ENCODE measurements around the gene GDA. TPM values are rescaled to one million over a fixed set of nuclear protein-coding genes. Genes with fewer than 3 reads are reported as not detected.

The GDA gene
- total RNA-seq, 1 donor from 2014 or later, result 2.4 TPM

DNA sequence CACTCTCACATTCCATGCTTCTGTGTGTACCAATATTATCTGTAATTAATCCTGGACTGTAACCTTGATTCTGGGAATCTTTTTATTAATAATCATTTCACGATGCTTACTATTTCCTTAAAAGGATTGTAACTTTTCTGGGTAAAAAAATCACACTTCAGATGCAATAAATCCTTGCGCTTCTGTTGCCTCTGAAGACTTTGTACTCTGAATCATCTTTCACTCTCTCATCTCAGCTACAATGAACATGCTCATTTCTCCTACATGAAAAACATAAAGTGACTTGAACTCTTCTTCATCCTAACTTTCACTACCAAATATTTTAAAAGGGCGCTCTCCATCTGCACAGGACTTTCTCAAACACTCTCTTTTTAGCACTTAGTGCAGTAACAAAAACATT is 50.0 kb downstream of the GDA start:
- no peak for ATAC-seq
- intact Hi-C loops (cut with DNase I), result no loop called here

DNA sequence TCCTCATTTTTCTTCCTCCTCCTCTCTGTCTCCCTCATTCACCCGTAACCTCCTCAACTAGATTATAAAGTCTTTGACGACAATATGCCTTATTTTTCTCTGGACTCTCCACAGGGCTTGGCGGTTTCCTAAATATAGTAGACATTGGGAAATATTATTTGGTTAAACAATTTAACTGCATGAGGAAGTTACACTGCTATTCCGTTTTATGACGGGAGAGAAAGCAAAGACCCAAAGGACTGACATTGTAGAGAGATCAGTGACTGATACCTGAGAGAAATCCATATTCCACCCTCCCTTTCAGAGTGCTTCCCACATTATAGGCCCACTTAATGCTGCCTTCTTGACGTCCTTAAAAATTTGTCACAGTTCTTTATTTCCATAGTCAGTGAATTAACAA is 51.2 kb downstream of the GDA start:
- no peak for DNase-seq (ENCODE audit: low spot score)
- intact Hi-C loops (cut with DNase I), result no loop called here
- no peak for ATAC-seq

More for the DNA sequence above, 50.0 kb downstream of the GDA start:
- DNase-seq (ENCODE audit: low spot score), result no peak

DNA sequence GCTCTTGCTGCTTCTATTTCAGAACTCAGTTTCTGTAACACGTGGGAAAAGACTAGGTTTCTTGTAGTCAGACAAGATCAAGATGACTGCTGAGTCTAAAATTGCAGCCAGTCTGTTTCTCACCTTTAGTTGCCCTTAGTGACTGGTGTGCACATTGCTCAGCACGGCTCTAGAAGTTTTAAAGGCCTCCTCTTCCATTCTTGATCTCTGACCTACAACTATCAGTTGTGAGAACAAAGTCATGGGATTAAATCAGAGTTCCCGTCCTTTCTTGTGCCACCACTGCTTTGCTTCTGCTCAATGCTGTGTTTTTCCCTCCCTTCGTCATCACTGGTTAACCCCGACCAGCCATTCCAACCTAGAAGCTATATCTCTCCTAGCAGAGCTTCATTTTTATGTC is 52.8 kb downstream of the GDA start:
- DNase-seq (ENCODE audit: low spot score) (no peak), ATAC-seq (no peak)
- intact Hi-C loops (cut with DNase I), result no loop called here

DNA sequence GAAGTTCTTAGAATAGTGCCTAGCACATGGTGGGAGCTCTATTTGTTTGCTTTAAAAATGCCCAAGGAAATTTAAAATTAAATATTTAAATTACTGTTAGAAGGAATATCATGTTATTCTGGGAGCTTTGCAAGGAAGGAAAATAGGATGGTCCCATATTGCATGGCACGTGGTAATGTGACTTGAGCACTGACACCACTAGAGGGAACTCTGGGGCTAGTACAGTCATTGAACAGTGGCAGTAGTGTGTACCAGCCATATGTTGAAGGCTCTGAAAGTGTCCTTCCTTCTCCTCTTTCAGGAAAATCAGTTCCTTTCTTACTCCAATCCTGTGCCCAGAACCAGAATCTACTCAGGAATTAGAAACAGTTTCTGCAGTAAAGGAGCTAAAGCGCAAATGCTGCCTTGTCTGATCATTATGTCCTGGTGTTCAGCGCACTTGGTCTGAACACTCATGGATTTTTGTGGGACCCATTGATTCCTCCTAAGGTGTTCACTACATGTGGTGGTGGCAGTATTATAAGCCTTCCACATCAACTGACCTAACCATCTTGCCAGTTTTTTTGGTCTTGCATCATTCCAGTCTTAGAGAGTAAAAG is 54.1 kb downstream of the GDA start:
- intact Hi-C loops (cut with DNase I), result no loop called here

DNA sequence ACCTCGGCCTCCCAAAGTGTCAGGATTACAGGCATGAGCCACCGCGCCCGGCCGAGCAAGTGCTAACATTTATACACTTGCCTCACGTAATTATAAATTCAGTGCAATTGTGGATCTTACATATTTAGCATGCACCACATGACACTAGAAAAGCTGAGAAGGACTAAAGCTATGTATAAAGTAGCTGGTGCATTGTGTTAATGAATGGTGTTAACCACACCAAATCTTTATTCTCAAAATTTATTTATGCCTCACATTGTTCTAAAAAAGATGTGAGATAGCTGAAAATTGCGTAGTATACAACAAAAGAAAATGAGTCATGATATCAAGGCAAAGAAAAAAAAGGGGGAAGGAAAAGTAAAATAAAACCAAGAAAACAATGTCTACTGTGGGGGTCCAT is 54.8 kb downstream of the GDA start:
- ATAC-seq, result no peak
- intact Hi-C loops (cut with DNase I), result no loop called here

More for the DNA sequence above, 54.1 kb downstream of the GDA start:
- DNase-seq (ENCODE audit: low spot score), result no peak
- no peak for ATAC-seq

DNA sequence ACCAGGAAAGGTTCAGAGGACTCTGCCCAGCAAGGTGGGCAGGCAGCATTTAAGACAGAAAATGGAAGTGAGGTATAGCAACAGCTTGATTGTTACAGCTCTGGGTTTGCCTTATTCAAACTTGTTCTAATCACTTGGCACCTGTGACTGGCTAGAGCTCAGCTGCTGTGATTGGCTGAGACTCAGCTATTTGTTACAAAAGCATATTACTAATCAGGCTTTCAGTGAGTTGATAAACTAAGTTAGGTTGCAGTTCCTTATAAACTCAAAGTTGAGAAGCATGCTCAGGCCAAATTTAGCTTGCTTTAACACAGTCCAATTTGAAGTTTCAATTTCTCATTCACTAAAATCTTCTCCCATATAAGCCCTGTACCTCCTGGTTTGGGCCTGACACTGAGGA is 56.3 kb downstream of the GDA start:
- intact Hi-C loops (cut with DNase I), result no loop called here
- ATAC-seq (no peak), DNase-seq (ENCODE audit: low spot score) (no peak)

More for the DNA sequence above, 54.8 kb downstream of the GDA start:
- DNase-seq (ENCODE audit: low spot score), result no peak

DNA sequence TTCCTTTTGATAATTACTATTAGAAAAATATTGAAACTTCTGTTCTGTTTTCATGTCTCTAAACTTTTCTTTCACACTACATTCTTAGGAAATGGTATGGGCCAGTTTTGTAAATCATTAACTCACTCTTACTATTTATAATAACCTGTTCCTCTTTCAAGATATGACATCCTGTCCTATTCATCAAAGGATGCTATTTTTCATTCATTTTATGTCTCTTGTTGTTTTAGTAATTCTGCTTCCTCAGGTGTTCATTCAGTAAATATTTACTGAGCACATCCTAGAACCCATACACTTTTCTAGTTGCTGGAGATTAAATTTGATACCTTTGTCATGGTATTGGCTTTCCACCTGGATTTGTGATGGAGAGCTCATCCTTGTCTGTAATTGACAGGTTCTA is 58.0 kb downstream of the GDA start:
- no peak for DNase-seq (ENCODE audit: low spot score)
- no peak for ATAC-seq
- intact Hi-C loops (cut with DNase I), result no loop called here

DNA sequence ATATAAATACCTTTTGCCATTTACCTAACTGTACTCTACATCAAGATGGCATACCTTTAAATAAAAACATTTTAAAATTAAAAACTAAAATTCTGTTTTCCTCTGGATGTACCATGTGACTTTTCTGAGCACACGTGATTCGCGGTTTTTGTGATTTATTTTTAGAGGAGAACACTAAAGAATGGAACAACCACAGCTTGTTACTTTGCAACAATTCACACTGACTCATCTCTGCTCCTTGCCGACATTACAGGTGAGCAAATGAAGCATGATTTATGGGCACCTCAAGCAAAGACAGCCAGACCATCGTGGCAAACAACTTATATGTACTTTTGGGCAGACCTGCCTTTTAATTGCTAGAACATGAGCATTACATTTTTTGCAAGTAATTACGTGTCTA is 61.3 kb downstream of the GDA start:
- intact Hi-C loops (cut with DNase I), result no loop called here
- DNase-seq (ENCODE audit: low spot score), result no peak
- ATAC-seq, result no peak

DNA sequence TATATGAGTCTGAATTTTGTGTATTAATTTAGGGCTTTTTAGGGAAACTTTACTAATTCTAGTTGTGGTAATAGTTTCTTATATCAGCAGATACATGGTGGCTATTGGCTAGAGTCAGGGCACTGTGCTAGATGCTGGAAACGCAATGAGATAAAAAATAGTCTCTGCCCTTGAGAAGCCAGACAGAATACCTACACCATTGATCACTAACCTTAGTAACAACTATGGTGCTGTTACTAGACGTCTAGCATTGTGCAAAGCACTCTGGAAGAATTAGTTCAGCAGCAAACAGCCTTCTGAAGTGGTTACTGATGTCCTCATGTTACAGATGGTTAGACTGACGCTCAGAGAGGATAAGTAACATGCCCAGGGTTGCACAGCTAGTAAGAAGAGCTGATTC is 61.8 kb downstream of the GDA start:
- intact Hi-C loops (cut with DNase I), result no loop called here
- ATAC-seq (no peak), DNase-seq (ENCODE audit: low spot score) (no peak)

DNA sequence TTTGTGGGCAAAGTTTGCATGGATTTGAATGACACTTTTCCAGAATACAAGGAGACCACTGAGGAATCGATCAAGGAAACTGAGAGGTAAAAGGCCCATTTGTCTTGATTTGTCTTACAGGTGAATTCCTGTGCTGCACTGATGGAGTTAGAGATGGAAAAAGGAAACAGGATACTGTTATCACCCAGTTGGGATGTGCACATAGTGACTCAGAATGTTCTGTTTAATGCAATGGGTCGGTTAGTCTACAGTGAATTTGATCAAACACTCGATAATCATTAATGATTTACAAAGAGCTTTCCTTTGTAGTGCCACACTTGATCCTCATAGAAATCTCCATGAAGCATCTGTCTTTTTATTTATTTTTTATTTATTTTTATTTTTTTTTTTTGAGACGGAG is 64.7 kb downstream of the GDA start:
- ATAC-seq (no peak), DNase-seq (ENCODE audit: low spot score) (no peak)
- intact Hi-C loops (cut with DNase I), result no loop called here

DNA sequence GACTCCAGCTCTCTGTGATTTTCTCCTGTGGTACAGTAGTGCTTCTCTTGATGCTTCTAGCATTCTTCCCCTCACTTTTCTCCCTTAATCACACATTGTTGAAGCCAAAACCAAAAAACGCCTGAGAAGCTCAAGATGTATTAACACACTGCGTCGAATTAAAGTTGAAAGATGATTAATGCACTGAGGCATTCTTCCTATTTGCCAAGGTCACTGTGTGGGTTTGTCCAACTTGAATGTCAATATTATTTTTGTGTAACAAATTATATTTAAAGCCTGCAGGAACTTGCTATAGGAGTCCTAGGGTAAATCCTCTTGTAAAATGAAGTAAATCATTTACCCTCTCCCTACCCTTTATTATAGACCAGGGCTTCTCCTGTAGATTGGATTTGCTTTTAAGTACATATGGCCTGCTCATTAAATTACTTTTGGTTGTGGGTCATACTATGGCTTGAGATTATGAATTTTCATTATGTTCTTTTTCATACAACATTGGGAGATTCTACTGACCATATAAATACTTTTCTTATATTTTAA is 68.1 kb downstream of the GDA start:
- ATAC-seq, result no peak
- intact Hi-C loops (cut with DNase I), result no loop called here
- no peak for DNase-seq (ENCODE audit: low spot score)

DNA sequence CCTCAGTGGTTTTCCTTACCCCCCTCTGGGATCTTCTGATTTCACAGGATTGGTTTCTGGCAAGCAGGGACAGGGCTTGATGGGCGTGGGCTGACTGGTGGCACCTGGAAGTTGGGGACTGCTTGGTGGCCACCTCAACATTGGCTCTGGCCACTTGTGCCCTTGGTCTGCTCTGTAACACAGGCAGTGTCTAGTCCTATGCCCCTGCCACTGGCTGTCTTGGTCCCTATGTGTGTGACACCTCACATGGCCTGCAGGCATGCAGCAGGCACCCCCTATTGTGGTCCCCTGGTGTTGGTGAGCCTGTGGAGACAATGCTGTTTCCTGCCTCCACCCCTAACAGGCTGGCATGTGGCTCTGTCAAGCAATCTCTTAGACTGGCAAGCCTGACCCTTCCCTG is 71.3 kb downstream of the GDA start:
- intact Hi-C loops (cut with DNase I), result no loop called here
- no peak for DNase-seq (ENCODE audit: low spot score)
- no peak for ATAC-seq

DNA sequence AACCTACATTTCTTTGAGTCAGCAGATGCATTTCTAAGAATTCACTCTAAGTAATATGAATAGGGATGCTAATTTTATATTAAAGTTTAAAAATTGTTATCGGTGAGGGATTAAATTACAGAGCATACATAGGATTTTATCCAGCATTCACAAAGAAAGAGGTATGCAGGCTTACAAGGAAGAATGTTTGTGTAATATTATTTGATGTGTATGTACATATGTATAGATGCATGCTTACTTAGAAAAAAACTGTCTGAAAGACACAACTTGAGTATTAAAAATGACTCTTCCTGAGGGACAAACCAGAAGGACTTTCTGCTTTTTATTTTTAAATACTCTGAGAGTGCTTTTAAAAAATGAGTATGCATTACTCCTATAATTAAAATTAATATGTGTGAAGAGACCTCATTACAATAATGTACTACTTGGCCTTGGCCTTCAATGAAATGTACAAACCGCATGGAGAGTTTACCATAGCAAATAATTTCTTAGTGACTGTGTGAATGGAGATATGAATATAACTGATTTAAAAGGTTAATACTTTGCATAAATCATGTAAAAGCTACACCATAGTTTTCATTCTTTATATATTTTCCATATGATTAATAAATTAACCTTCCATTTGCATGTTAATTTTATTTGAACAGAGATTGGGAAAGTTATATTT is 77.0 kb downstream of the GDA start:
- ATAC-seq, result no peak
- intact Hi-C loops (cut with DNase I), result no loop called here

DNA sequence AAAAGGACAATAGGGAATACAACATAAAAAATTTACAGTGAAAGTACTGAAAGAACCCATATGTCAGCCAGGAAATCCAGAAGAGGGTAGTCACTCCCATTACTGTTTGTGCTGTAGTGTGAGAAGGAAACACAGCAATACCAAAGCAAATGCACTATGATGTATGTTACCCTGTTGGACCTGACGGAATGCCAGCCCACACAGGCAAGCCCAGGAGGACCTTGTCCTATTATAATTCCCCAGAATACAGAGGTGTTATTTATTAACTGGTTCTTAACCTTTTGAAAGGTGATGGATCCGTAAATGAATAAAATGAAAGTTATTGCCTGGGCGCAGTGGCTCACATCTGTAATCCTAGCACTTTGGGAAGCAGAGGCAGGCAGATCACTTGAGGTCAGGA is 79.0 kb downstream of the GDA start:
- ATAC-seq (no peak), DNase-seq (ENCODE audit: low spot score) (no peak)
- intact Hi-C loops (cut with DNase I), result no loop called here

More for the DNA sequence above, 77.0 kb downstream of the GDA start:
- no peak for DNase-seq (ENCODE audit: low spot score)

DNA sequence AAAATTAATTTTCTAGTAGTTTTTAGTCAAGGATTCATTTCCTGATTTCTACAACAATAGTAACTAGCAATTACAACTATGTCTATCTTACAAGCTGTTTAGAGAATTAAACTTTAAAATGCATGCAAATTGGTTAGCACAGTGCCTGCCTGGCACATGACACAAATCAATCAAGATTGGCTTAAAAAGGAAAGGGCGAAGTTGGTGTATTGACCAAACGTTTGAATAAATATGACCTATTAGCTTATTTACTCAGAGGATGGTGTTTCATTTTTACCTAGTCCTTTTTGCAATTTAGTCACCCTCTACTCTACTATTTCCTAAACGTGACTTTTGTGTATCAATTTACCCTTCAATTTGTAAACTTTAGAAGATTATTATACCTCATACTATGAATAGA is 83.5 kb downstream of the GDA start:
- intact Hi-C loops (cut with DNase I), result no loop called here
- DNase-seq (ENCODE audit: low spot score), result no peak

DNA sequence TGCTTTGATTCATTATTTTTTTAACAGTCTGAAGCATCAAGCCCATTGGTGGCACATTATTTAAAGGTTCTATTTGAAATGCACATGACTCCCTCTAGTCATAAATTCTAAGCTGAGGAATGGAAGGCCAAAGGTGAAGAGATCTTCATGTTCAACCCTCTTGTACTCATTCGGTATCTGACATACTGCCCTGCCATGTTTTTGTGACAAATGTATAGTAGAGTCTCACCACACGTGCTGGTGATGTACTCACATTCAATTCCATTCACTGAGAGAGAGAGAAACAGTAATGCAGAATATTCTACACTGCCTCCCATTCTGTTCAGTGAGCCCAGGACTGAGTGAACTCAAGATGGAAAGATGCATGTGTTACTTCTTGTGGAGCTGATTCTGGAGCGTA is 98.3 kb downstream of the GDA start:
- DNase-seq (ENCODE audit: low spot score) (no peak), ATAC-seq (no peak)
- intact Hi-C loops (cut with DNase I), result no loop called here

More for the DNA sequence above, 83.5 kb downstream of the GDA start:
- no peak for ATAC-seq

DNA sequence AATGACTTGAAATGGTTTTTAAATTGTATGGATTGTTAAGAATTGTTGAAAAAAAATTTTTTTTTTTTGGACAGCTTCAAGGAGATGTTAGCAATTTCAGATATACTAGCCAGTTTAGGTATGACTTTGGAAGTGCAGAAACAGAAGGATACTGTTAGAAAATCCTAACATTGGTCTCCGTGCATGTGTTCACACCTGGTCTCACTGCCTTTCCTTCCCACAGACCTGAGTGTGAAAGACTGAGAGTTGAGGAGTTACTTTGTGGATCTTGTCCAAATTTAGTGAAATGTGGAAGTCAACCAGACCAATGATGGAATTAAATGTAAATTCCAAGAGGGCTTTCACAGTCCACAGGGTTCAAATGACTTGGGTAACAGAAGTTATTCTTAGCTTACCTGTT is 102.3 kb downstream of the GDA start:
- intact Hi-C loops (cut with DNase I), result no loop called here
- no peak for ATAC-seq
- DNase-seq (ENCODE audit: low spot score), result no peak

DNA sequence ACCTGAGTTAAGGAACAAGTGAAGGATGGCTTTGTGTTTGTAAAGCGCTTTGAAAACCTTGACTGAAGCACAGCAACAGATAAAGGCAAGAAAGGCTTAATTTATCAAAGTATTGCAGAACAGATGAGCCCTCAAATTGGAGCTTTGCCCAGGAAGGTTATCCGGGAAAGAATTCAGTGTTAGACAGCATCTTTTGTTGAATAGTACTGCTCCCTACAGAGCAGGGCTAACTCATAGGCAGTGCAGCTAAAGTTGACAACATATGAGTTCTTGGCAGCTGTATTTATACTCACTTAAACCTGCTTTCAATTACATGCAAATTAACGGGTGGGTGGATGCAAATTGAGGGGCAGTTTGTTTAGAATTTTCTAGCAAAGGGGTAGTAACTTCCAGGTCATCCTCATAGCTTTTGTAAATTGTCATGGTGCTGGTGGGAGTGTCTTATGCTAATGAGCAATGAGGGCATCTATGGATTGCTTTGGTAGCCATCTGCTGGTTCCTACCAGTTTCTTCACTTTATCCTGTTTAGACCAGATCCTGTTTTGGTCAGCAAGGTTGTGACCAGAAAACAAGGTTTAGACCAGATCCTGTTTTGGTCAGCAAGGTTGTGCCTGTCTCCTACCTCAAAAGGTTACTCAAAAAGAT is 105.8 kb downstream of the GDA start:
- ATAC-seq, result no peak
- DNase-seq (ENCODE audit: low spot score), result no peak
- intact Hi-C loops (cut with DNase I), result no loop called here

DNA sequence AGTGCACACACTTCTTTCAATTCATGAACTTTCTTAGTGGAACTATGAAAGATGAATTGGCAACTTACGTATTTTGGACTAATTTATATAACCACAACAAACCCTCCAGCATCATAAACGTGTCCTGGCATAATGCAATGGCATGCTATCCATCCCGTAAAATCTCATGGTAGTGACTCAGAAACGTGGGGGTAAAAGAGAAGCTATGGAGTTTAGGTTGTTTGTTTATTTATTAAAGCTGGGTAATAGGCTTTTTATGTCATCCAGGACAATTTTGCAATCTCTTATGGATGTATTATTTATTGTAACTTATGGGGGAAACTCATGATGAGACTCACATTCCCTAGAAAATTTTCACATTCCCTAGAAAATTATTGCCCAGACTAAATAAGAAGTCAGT is 106.3 kb downstream of the GDA start:
- DNase-seq (ENCODE audit: low spot score) (no peak), ATAC-seq (no peak)
- intact Hi-C loops (cut with DNase I), result no loop called here

DNA sequence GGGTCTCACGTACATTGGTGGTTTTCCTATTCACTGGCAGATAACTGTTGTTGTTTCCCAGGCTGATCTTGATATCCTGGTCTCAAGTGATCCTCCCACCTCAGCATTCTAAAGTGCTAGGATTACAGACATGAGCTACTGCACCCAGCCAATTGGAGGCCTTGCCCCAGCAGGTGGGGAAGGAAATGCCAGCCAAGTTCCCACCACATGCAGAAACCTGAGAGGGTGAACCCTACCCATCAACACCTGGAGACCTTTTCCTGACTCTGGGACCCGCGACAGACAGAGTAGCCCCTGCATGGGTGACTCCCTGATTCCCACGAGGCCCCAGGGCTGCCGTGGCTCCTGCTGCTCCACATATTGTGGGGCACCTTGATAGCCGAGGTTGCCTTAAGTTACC is 107.7 kb downstream of the GDA start:
- intact Hi-C loops (cut with DNase I), result no loop called here
- no peak for ATAC-seq
- DNase-seq (ENCODE audit: low spot score), result no peak
